HG03025 (cell line): ENCODE results near the gene LYPD6B.

Source experiments
- ATAC-seq: cut with Tn5 transposase; IDR thresholded peaks from one replicate; pipeline ENCODE4 v1.9.1; 2021; ENCODE audit warnings: mild to moderate bottlenecking, moderate library complexity; ENCODE audit not compliant: unreplicated experiment, low FRiP score

The LYPD6B gene

DNA sequence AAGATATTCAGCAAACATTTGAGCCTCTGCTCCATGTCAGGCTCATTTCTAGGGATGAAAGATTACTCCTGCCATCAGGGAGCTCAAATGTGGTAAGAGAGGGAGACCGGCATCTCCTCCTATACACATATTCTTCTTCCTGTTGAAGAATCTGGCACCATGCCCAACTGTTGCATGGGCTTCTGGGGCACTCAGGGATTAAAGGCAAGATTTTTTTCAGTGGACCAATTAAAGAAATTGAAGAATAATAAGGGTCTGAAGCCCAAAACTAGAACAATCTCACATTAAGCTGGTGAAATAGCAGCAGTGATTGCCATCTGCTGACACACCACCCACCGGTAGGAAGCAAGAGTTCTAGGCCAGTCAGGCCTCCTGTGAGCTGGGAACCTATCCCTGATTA lies 146.5 kb downstream of the LYPD6B start:
- ATAC-seq, result no peak

GRCh38 chr2:149185942-149186490 lies 147.5 kb downstream of the LYPD6B start:
- no peak for ATAC-seq

GRCh38 chr2:149187057-149187456 lies 148.6 kb downstream of the LYPD6B start:
- ATAC-seq, result no peak

- ATAC-seq, result no peak
Measured at GRCh38 chr2:149188291-149188690, 149.8 kb downstream of the LYPD6B start.

GRCh38 chr2:149189769-149190168 lies 151.3 kb downstream of the LYPD6B start:
- ATAC-seq, result no peak

- ATAC-seq, result no peak
Measured at GRCh38 chr2:149191915-149192314, 153.4 kb downstream of the LYPD6B start.

GRCh38 chr2:149192427-149192826 lies 153.9 kb downstream of the LYPD6B start:
- ATAC-seq, result no peak

DNA sequence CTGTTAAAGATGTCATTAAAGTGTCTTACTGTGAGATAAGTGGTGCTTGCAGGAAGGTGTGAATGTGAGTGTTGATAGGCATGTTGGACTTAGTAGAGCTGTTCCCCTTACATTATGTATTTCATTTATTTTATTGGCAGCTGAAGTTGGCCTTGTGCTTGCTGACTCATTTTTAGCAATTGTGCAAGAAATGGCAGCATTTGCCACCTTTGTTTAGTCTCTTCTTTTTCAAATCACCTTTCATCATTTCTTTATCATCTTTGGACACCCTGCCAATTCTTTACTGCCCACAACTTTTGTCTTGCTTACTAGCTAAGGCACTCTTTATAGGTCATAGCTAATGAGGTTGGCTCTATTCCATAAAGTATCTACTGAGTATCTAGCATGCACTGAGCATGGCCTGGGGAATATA lies 161.6 kb downstream of the LYPD6B start:
- no peak for ATAC-seq

DNA sequence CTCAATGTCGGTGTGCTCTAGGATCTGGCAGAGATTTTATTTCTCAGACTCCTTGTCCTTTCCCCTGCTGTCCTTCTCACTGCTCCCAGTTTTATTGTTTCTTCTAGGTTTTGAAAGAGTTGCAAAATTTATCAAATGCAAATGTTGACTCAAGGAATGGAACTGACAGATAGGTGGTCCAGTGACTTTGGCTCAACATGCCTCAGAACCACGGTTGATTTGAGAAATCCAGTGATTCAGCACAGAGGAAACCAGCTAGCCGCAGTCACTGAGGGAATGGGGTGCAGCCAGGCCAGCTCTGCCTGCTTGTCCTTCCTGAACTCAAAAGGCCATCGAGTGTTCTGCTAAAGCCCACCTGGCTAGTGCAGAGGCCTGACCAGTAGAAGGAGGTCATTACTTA lies 166.2 kb downstream of the LYPD6B start:
- no peak for ATAC-seq

GRCh38 chr2:149205143-149205542 lies 166.6 kb downstream of the LYPD6B start:
- ATAC-seq, result no peak

- no peak for ATAC-seq
Measured at GRCh38 chr2:149213764-149214493, 175.4 kb downstream of the LYPD6B start.

DNA sequence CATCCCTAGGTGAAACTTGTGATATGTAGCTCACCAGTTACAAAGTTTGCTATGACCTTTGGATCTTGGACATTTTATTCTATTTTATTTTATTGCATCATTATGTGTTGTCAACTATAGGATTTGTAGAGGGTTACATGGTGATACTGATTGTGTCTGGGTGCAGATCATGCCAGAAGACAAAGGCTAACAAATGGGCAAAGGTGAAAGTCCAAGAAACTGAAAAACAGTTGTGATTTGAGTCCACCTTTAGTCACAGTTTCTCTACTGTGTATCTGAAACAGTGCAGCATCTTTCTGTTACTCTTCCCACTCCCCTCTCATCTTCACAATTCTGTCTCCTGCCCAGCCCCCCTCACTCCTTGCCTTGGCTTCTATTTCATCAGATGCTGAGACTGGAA lies 180.0 kb downstream of the LYPD6B start:
- ATAC-seq, result no peak

- no peak for ATAC-seq
Measured at GRCh38 chr2:149219856-149220255, 181.4 kb downstream of the LYPD6B start.

DNA sequence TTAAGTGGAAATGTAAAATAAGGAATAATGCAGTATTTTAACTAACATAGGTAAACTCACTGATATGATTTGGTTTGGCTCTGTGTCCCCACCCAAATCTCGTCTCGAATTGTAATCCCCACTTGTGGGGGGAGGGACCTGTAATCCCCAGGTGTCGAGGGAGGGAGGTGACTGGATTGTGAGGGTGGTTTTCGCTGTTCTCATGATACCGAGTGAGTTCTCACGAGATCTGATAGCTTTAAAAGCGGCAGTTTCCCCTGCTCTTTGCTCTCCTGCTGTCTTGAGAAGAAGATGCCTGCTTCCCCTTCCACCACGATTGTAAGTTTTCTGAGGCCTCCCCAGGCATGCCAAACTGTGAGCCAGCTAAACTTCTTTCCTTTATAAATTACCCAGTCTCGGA lies 182.5 kb downstream of the LYPD6B start:
- ATAC-seq, result no peak

GRCh38 chr2:149221898-149222297 lies 183.4 kb downstream of the LYPD6B start:
- no peak for ATAC-seq

DNA sequence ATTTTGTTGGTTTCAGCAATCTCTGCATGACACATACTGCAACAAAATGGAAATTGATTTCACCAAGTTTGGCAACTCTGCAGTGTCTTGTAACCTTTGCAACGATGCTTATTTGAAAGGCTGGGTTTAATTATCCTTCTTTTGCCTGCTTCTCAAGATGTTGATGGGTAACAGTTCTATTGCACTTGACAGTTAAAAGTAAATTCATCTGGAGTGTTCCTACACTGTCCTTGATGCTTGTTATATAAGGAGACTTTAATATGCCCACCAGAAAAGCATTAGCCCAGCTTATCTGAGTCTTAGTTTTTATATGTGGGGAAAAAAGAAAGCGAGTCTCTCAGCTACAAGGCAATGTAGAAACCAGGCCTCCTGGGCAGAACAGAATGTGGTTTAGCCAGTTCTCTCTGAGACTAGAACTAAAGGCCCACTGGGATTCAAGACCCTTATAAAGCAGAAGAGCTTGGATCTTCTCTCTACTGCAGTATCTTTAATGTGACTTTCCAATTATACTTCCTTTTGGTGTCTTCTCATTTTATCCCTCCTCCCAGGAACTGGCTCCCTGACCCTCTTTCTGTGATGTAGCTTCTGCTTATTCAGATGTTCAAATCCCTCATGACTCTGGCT lies 185.1 kb downstream of the LYPD6B start:
- ATAC-seq, result no peak

DNA sequence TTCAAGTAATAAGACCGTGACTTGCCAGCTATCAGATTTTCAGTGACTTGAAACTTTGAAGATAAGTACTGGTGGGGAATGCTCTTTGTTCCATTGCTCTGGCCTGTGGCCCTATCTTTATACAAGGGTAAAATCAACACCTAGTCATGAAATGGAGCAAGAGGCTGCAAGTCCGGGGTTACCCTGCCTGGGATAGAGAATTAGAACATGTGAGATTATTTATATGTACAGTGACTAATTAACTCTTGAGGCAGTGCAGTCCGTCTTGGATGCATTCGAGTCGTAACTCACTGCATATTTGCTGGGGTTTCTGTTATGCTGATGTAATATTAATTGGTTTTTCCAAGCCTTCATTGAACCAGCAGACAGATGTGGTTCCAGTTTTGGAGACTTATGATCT lies 186.0 kb downstream of the LYPD6B start:
- ATAC-seq, result no peak

DNA sequence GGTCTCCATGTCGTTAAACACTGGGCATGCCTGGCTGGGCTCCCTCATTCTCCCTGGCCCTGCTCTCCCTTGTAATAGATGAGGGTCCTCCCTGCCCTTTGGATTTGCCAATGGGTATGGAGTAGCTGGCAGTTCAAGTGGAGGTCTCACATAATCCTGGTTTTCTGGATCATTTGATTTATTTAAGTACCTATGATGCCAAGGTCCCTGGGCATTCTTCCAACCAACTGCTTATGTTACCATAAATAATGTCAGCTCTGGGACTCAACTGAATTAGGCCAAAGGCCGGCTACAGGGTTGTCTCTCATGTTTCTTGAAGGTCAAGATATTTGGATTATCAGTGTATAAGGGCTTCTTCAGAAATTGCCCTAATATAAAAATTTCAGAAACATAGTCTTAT lies 186.9 kb downstream of the LYPD6B start:
- ATAC-seq, result no peak

DNA sequence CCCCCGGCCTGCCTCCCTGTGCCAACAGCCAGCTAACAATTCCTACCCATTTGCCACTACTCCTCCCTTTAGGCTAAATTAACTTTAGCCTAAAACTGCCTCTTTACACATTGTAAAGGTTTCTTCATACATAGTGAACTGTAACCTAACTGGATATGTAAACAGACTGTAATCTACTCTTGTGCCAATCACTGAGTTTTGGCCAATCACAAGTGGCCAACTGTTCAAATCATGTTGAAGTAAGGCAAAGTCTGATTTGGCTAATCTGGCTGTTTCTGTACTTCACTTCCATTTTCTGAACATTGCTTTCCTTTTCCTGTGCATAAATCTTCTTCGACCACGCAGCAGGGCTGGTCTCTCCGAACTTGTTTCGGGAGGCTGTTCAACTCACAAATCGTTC lies 188.3 kb downstream of the LYPD6B start:
- ATAC-seq, result no peak

DNA sequence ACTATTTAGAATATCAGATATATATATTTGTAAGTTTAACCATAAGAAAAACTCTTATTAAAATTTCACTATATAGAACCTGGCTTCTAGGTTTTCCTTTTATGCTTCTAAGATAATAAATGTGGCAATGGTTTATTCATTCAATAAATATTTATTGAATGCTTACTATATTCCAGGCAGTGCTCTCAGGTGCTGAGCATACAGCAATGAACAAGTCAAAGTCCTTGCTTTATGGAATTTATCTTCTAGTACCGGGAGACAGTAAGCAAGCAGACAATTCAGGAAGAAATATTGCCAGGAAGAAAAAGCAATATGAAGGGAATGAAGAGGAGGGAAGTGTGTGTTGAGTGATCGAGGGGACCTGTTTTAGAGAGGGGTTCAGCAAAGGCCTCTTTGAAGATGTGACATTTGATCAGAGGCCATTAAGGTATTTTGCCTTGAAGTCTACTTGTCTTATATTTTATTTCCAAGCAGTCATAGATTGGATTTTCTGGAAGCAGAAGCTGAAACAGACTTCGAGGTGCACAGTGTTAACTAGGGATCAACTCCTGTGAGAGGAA lies 197.4 kb downstream of the LYPD6B start:
- ATAC-seq, result no peak

- ATAC-seq, result no peak
Measured at GRCh38 chr2:149236410-149236809, 197.9 kb downstream of the LYPD6B start.

GRCh38 chr2:149246186-149246585 lies 207.7 kb downstream of the LYPD6B start:
- ATAC-seq, result no peak
